B cell (primary cell): ENCODE data around the gene HS6ST2. TPM values are rescaled to one million over a fixed set of nuclear protein-coding genes. Genes with fewer than 3 reads are reported as not detected.

Experiments used
- ATAC-seq: fragments of 200-7000 bp; cut with Tn5 transposase; one replicate; pipeline ENCODE4 v1.10.0; 2021; ENCODE audit warnings: low read depth, mild to moderate bottlenecking, moderate number of reproducible peaks, moderate library complexity
- CTCF ChIA-PET: fragments of 350-600 bp; sonication (Branson Sonifier 250); formaldehyde crosslinking; loops from one replicate; lab custom pipeline; 2021; ENCODE audit warnings: antibody characterized with exemption, inconsistent platforms; lab: Charles Lee
- POLR2A ChIA-PET: fragments of 350-600 bp; sonication (Branson Sonifier 250); formaldehyde crosslinking; loops from one replicate; lab custom pipeline; 2021; ENCODE audit warnings: antibody characterized with exemption; lab: Charles Lee
- DNase-seq: peaks from one replicate; pipeline ENCODE4 v3.0.0; 2013
- H2AFZ ChIP-seq: 2 replicates; pipeline ENCODE4 v1.6.1; 2012; ENCODE audit warnings: mild to moderate bottlenecking, low read depth, low read length; ENCODE audit not compliant: insufficient read depth, poor library complexity, severe bottlenecking
- H3K27ac ChIP-seq, 2 donors: 1 replicate in 1 of 2; 2 replicates in 1 of 2; pipeline ENCODE4 v1.5.1; 2012 to 2013; ENCODE audit warnings: low read length in 2 of 2, mild to moderate bottlenecking in 2 of 2, moderate library complexity in 1 of 2
- H3K27me3 ChIP-seq, 4 experiments: fragments of 200-600 bp in 1 of 4; sonication (generic) in 1 of 4; replicated peaks in 1 of 4; 1 replicate in 2 of 4; 2 replicates in 2 of 4; pipeline versions ENCODE4 v1.6.1 to v1.7.0; 2013 to 2016; ENCODE audit warnings: low read length in 3 of 4, mild to moderate bottlenecking in 2 of 4, mixed read lengths in 1 of 4, moderate library complexity in 1 of 4; ENCODE audit not compliant: insufficient read depth in 4 of 4, control insufficient read depth in 3 of 4; ENCODE audit errors: control extremely low read depth in 1 of 4
- H3K36me3 ChIP-seq, 2 experiments: replicated peaks in 1 of 2; 1 replicate in 1 of 2; 2 replicates in 1 of 2; pipeline versions ENCODE4 v1.6.1 to v1.7.1; 2013; ENCODE audit warnings: low read length in 1 of 2; ENCODE audit not compliant: insufficient read depth in 2 of 2, control insufficient read depth in 1 of 2; ENCODE audit errors: control extremely low read depth in 1 of 2, extremely low read depth in 1 of 2
- H3K4me1 ChIP-seq, 2 donors: fragments of 200-600 bp in 1 of 2; sonication (generic) in 1 of 2; 1 replicate in 1 of 2; 2 replicates in 1 of 2; pipeline versions ENCODE4 v1.5.1 to v1.6.1; 2013 to 2017; ENCODE audit warnings: low read length in 2 of 2; ENCODE audit not compliant: control insufficient read depth in 2 of 2, insufficient read depth in 2 of 2
- H3K4me2 ChIP-seq: replicated peaks from 2 replicates; pipeline ENCODE3; 2012; ENCODE audit warnings: mild to moderate bottlenecking, low read depth, low read length; ENCODE audit not compliant: poor library complexity, severe bottlenecking
- H3K4me3 ChIP-seq, 5 experiments: fragments of 200-600 bp in 1 of 5; sonication (generic) in 1 of 5; 1 replicate in 3 of 5; 2 replicates in 2 of 5; pipeline versions ENCODE4 v1.5.1 to v1.7.0; 2011 to 2016; ENCODE audit warnings: low read length in 4 of 5, mild to moderate bottlenecking in 4 of 5, low read depth in 2 of 5, control low read depth in 1 of 5, moderate library complexity in 1 of 5; ENCODE audit not compliant: insufficient read depth in 1 of 5; ENCODE audit errors: control extremely low read depth in 1 of 5, extremely low read depth in 1 of 5
- H3K79me2 ChIP-seq: fragments of 200-600 bp; sonication (generic); one replicate; pipeline ENCODE4 v1.6.0; 2016; ENCODE audit warnings: low read length; ENCODE audit not compliant: control insufficient read depth, insufficient read depth
- H3K9ac ChIP-seq: fragments of 200-600 bp; sonication (generic); 2 replicates; pipeline ENCODE4 v1.6.1; 2017; ENCODE audit warnings: mild to moderate bottlenecking, low read length, moderate library complexity
- H3K9me3 ChIP-seq, 3 donors: one replicate each; pipeline versions ENCODE4 v1.6.1 to v1.7.1; 2013; ENCODE audit warnings: low read length in 2 of 3; ENCODE audit not compliant: control insufficient read depth in 2 of 3, insufficient read depth in 1 of 3; ENCODE audit errors: control extremely low read depth in 1 of 3
- H4K20me1 ChIP-seq: 2 replicates; pipeline ENCODE4 v1.6.0; 2012; ENCODE audit warnings: mild to moderate bottlenecking, low read length; ENCODE audit not compliant: insufficient read depth, control insufficient read depth, poor library complexity, severe bottlenecking
- H3K27ac Mint-ChIP-seq: one replicate; pipeline ENCODE4 v1.8.0; 2021; ENCODE audit warnings: mixed read lengths
- H3K27me3 Mint-ChIP-seq: one replicate; pipeline ENCODE4 v1.8.0; 2021; ENCODE audit warnings: mixed read lengths
- H3K4me1 Mint-ChIP-seq: one replicate; pipeline ENCODE4 v1.8.0; 2021; ENCODE audit warnings: mixed read lengths
- H3K4me3 Mint-ChIP-seq: one replicate; pipeline ENCODE4 v1.8.0; 2021; ENCODE audit warnings: mixed read lengths
- H3K9me3 Mint-ChIP-seq: one replicate; pipeline ENCODE4 v1.8.0; 2022; ENCODE audit warnings: mixed read lengths; ENCODE audit not compliant: insufficient read depth
- EZH2 ChIP-seq: IDR thresholded peaks from 2 replicates; pipeline ENCODE4 v1.6.1; 2012; ENCODE audit warnings: borderline replicate concordance, low read depth, mild to moderate bottlenecking, moderate library complexity, low read length; ENCODE audit not compliant: insufficient read depth, poor library complexity, severe bottlenecking
- WGBS: methylation state at CpG from one replicate; pipeline ENCODE4 v1.1.5; 2013; ENCODE audit warnings: missing lambda C conversion rate; ENCODE audit not compliant: insufficient coverage; 5-methylcytosine and 5-hydroxymethylcytosine counted together
- intact Hi-C: fragments of 100-400 bp; cut with micrococcal nuclease; formaldehyde crosslinking; loops from one replicate; pipeline ENCODE4 v1.10.0; 2022
- polyA plus RNA-seq: library from polyadenylated mRNA; depleted of rRNA; stranded (reverse); fragments of >200 nt; gene quantifications from 2 replicates; pipeline ENCODE4 v1.2.3, GENCODE V29; 2012
- total RNA-seq, 2 donors: library from RNA; stranded (reverse); fragments of 120-200 nt in 1 of 2; gene quantifications; 1 replicate in 1 of 2; 2 replicates in 1 of 2; pipeline versions ENCODE4 v1.2.3 to v1.2.4, GENCODE V29; 2013 to 2022
- TF ChIP-seq, protein P1 (sequence below): fragments of 200-600 bp; IDR thresholded peaks from one replicate; pipeline ENCODE4 v1.8.0; 2022; ENCODE audit warnings: antibody characterized with exemption, mild to moderate bottlenecking

Gene HS6ST2
- total and polyA plus RNA-seq, 2 donors (not counting 1 experiment from before 2014, with no cell fraction given) = not detected

DNA sequence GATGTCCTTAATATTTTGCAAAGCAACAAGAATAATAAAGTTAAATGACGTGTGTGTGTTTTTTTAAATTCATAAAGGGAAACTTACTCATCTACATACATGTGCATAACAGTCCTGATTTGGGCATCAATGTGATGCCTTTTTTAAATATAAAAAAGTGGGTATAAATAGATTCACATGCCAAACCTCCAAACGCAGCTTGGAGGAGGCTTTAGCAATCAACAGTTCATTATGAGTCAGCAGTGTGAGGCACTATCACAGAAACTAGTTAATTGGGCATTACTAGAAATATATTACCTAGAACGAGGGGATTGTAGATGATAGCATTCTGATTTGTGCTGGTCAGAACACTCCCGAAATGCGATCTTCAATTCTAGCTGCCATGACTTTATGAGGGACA lies 115.1 kb downstream of the HS6ST2 start:
- WGBS = no CpG with 5 or more reads among the region's 5 CpGs
- Mint-ChIP-seq H3K9me3 (no peaks in the 10 kb centered on the region), H3K4me3 (no peak overlapping the region), H3K27me3 (peaks cover 4% of the 10 kb centered on the region), H3K27ac (no peak overlapping the region), H3K4me1 (no peaks in the 10 kb centered on the region)
- H3K27ac ChIP-seq = no peak overlapping the region
- no peaks in the 10 kb centered on the region for H3K27me3 ChIP-seq
- no peaks in the 10 kb centered on the region for H3K4me1 ChIP-seq
- DNase-seq (no peak), ATAC-seq (no peak)
- no peak overlapping the region for H3K4me2 ChIP-seq
- H3K79me2 ChIP-seq = no peaks in the 10 kb centered on the region
- H4K20me1 ChIP-seq = no peaks in the 10 kb centered on the region
- H3K9me3 ChIP-seq = no peaks in the 10 kb centered on the region
- intact Hi-C loops = no loop called here
- POLR2A ChIA-PET = no interaction called here
- H2AFZ ChIP-seq = no peak overlapping the region
- H3K4me3 ChIP-seq = no peak overlapping the region
- TF ChIP-seq, protein P1, sequence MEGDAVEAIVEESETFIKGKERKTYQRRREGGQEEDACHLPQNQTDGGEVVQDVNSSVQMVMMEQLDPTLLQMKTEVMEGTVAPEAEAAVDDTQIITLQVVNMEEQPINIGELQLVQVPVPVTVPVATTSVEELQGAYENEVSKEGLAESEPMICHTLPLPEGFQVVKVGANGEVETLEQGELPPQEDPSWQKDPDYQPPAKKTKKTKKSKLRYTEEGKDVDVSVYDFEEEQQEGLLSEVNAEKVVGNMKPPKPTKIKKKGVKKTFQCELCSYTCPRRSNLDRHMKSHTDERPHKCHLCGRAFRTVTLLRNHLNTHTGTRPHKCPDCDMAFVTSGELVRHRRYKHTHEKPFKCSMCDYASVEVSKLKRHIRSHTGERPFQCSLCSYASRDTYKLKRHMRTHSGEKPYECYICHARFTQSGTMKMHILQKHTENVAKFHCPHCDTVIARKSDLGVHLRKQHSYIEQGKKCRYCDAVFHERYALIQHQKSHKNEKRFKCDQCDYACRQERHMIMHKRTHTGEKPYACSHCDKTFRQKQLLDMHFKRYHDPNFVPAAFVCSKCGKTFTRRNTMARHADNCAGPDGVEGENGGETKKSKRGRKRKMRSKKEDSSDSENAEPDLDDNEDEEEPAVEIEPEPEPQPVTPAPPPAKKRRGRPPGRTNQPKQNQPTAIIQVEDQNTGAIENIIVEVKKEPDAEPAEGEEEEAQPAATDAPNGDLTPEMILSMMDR = no peak
- no peak for TF ChIP-seq EZH2
- H3K36me3 ChIP-seq = no peaks in the 10 kb centered on the region
- H3K9ac ChIP-seq = no peak overlapping the region
- CTCF ChIA-PET = no interaction called here

DNA sequence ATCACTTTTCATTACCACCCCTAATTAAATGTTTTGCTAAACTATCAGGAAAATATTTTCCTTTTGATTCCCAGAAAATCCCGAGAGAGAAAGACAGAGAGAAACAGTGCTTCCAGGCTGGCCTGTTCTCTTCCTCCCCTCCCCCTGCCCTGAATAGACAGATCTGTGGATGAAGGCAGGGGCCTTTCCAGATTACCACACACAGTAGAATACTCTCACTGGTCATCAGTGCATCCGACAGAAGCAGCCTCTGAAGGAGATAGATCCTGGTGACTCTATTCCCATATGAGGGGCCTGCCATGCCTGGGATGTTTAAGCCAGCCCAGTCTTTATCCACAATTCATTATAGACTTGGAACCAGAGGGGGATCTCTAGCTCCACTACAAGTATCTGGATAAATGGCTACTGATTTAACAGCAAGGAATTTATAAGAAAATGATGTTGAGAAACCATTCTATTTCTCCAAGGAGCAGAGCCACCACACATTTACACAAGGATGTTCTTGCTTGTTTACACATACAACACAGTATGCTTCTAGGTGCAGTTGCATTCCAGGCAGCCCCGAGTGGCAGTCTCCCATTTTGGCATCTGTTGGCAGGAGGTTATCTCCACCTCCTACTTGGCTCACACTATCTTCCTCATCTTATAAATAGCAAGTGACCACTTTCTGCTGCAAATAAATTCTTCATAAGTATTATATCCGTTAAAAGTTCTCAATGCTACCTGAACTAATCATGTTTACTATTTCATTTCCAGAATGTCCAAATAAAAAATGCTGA lies 115.8 kb downstream of the HS6ST2 start:
- POLR2A ChIA-PET = no interaction called here
- Mint-ChIP-seq H3K27ac (no peak overlapping the region), H3K4me3 (no peak overlapping the region), H3K9me3 (no peaks in the 10 kb centered on the region), H3K4me1 (no peaks in the 10 kb centered on the region), H3K27me3 (peaks cover 4% of the 10 kb centered on the region)
- no peaks in the 10 kb centered on the region for H3K36me3 ChIP-seq
- ATAC-seq (no peak), DNase-seq (no peak)
- intact Hi-C loops = no loop called here
- no peak overlapping the region for H3K27ac ChIP-seq
- no peaks in the 10 kb centered on the region for H3K79me2 ChIP-seq
- H3K27me3 ChIP-seq = no peaks in the 10 kb centered on the region
- TF ChIP-seq, protein P1 = no peak
- TF ChIP-seq EZH2 = no peak
- no peaks in the 10 kb centered on the region for H4K20me1 ChIP-seq
- H3K9ac ChIP-seq = no peak overlapping the region
- no peak overlapping the region for H3K4me3 ChIP-seq
- H3K4me1 ChIP-seq = no peaks in the 10 kb centered on the region
- H3K4me2 ChIP-seq = no peak overlapping the region
- CTCF ChIA-PET = no interaction called here
- WGBS = no CpG with 5 or more reads among the region's 4 CpGs
- no peaks in the 10 kb centered on the region for H3K9me3 ChIP-seq
- H2AFZ ChIP-seq = no peak overlapping the region
